SJSA1 (cell line): ENCODE measurements around the gene HCN1. TPM values are rescaled to one million over a fixed set of nuclear protein-coding genes. Genes with fewer than 3 reads are reported as not detected.
"Not testable (repeated sequence)": the region's sequence is repeated elsewhere in the genome, so short reads cannot be mapped to it uniquely, and the experiment has no call there.

Experiments
- DNase-seq, 2 experiments: peaks; one replicate each; pipeline ENCODE4 v3.0.0-alpha.2; 2015 to 2020; ENCODE audit warnings: low spot score in 2 of 2, low read depth in 1 of 2
- H3K27ac ChIP-seq: fragments of 250-450 bp; sonication (Bioruptor Pico); 2 replicates; pipeline ENCODE4 v1.5.1; 2020; ENCODE audit warnings: mild to moderate bottlenecking, moderate library complexity
- H3K27me3 ChIP-seq: fragments of 250-450 bp; sonication (Bioruptor Pico); replicated peaks from 2 replicates; pipeline ENCODE4 v1.5.1; 2020; ENCODE audit warnings: mild to moderate bottlenecking, moderate library complexity
- H3K36me3 ChIP-seq: fragments of 250-450 bp; sonication (Bioruptor Pico); 2 replicates; pipeline ENCODE4 v1.5.1; 2020; ENCODE audit warnings: mild to moderate bottlenecking
- H3K4me1 ChIP-seq: fragments of 250-450 bp; sonication (Bioruptor Pico); replicated peaks from 2 replicates; pipeline ENCODE4 v1.6.1; 2021; ENCODE audit warnings: mild to moderate bottlenecking
- H3K4me3 ChIP-seq: fragments of 250-450 bp; sonication (Bioruptor Pico); 2 replicates; pipeline ENCODE4 v1.5.1; 2020; ENCODE audit warnings: mild to moderate bottlenecking
- H3K9me3 ChIP-seq: fragments of 250-450 bp; sonication (Bioruptor Pico); replicated peaks from 2 replicates; pipeline ENCODE4 v1.5.1; 2020; ENCODE audit warnings: mild to moderate bottlenecking
- total RNA-seq: library from RNA; depleted of rRNA; stranded (reverse); fragments of >200 nt; shearing (Covaris generic); gene quantifications from 2 replicates; pipeline ENCODE4 v1.2.3, GENCODE V29; 2014

HCN1 gene
- total RNA-seq, 1 experiment from 2014 or later, result not detected

DNA sequence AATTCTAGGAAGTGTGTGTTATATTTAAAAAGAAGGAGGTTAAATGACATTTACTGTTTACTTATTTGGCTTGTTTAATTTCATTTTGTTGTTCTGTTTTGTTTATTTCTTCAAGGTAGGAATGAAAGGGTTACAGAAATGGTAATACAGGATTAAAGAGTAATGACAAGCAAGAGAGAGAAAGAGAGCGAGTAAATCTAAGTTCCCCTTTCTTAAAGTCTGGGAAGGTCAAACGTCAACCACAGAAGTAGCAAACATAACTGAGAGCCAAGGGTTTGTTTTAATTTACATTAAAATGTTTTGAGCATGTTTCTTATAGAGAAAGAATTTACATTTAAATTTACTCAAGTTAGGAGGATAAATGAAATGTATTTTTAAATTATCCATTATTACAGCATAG lies 18.7 kb downstream of the HCN1 start:
- Histone ChIP-seq H3K9me3 (no peaks in the 10 kb centered on the region), H3K4me3 (no peak overlapping the region), H3K36me3 (no peaks in the 10 kb centered on the region), H3K27me3 (no peaks in the 10 kb centered on the region), H3K27ac (no peak overlapping the region), H3K4me1 (no peaks in the 10 kb centered on the region)
- no peak for DNase-seq

DNA sequence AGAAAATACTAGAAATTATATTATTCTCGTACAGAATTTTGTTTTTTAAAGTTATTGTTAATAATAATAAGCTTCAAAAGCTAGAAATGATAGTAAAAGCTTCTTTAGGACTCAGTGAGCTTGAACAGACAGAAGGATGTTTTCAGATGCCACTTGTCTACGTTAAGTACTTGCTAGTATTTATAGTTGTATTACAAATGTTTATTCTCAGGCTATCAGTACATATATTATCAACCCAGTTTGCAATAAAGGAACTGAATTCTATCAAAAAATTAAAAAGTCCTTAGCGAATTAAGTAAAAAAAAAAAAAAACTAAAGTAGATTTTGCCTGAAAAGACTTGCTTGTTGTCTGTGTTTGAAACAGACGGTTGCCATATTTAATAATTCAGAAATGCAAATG lies 23.9 kb downstream of the HCN1 start:
- Histone ChIP-seq H3K9me3 (no peaks in the 10 kb centered on the region), H3K4me1 (no peaks in the 10 kb centered on the region), H3K4me3 (no peak overlapping the region), H3K36me3 (no peaks in the 10 kb centered on the region), H3K27me3 (no peaks in the 10 kb centered on the region), H3K27ac (no peak overlapping the region)
- DNase-seq, result no peak

GRCh38 chr5:45648744-45649143 lies 47.4 kb downstream of the HCN1 start:
- no peak for DNase-seq
- H3K27ac ChIP-seq, result no peak overlapping the region
- no peaks in the 10 kb centered on the region for H3K9me3 ChIP-seq
- no peak overlapping the region for H3K4me3 ChIP-seq
- no peaks in the 10 kb centered on the region for H3K36me3 ChIP-seq
- H3K4me1 ChIP-seq, result no peaks in the 10 kb centered on the region
- no peaks in the 10 kb centered on the region for H3K27me3 ChIP-seq

- no peaks in the 10 kb centered on the region for H3K9me3 ChIP-seq
- no peak for DNase-seq
- no peak overlapping the region for H3K4me3 ChIP-seq
- no peaks in the 10 kb centered on the region for H3K4me1 ChIP-seq
- H3K27ac ChIP-seq, result no peak overlapping the region
- H3K36me3 ChIP-seq, result no peaks in the 10 kb centered on the region
- no peaks in the 10 kb centered on the region for H3K27me3 ChIP-seq
Measured at GRCh38 chr5:45643056-45643455, 53.1 kb downstream of the HCN1 start.

- Histone ChIP-seq H3K4me3 (no peak overlapping the region), H3K36me3 (no peaks in the 10 kb centered on the region), H3K27ac (no peak overlapping the region), H3K9me3 (no peaks in the 10 kb centered on the region), H3K27me3 (no peaks in the 10 kb centered on the region), H3K4me1 (no peaks in the 10 kb centered on the region)
- DNase-seq, result no peak
Measured at GRCh38 chr5:45642370-45642769, 53.8 kb downstream of the HCN1 start.

DNA sequence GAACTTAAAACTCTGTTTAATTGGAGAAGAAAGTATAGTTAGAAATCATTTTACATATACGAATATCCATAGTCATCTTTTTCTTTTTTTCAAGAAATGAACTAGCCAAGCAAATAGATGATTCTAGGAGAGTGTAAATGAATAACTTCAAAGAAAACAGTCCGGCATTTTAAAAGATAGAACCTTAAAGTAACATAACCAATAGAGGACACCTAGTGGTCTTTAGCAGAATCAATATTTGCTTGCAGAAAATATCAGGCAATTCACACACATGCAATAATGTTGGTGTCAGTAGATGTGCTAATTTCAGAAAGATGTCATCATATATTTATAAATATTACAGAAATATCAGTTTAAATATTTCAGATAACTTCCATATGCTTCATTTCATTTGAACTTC lies 57.1 kb downstream of the HCN1 start:
- H3K4me3 ChIP-seq, result no peak overlapping the region
- H3K36me3 ChIP-seq, result no peaks in the 10 kb centered on the region
- no peaks in the 10 kb centered on the region for H3K9me3 ChIP-seq
- no peak for DNase-seq
- no peaks in the 10 kb centered on the region for H3K4me1 ChIP-seq
- H3K27me3 ChIP-seq, result no peaks in the 10 kb centered on the region
- no peak overlapping the region for H3K27ac ChIP-seq

DNA sequence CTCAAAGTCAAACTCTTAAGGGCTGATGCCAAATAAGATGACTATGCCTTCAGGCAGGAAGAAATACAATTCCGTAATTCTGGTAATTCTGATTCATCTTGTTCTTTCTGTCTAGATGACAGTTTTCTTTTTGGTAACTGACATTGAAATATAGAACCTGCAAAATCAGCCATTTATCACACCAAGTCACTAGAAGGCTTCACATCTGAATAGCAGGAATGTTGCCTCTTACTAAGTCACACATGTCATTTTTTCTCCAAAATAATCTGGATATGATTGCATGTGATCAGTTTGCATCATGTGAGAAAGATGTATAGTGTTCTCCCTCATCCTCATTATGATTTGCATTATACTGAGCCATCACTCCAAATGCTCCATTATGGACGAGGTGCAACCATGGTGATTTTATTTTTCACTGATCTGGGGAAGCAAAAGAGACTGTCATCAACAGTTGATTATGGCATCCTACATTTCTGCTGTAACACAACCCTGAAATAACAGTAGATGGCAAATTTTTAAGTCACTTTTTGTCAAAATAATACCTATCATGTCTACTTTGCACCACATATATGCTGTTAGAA lies 69.0 kb downstream of the HCN1 start:
- H3K27me3 ChIP-seq, result no peaks in the 10 kb centered on the region
- no peaks in the 10 kb centered on the region for H3K9me3 ChIP-seq
- DNase-seq, result no peak
- no peak overlapping the region for H3K27ac ChIP-seq
- no peak overlapping the region for H3K4me3 ChIP-seq
- H3K4me1 ChIP-seq, result no peaks in the 10 kb centered on the region
- H3K36me3 ChIP-seq, result no peaks in the 10 kb centered on the region

DNA sequence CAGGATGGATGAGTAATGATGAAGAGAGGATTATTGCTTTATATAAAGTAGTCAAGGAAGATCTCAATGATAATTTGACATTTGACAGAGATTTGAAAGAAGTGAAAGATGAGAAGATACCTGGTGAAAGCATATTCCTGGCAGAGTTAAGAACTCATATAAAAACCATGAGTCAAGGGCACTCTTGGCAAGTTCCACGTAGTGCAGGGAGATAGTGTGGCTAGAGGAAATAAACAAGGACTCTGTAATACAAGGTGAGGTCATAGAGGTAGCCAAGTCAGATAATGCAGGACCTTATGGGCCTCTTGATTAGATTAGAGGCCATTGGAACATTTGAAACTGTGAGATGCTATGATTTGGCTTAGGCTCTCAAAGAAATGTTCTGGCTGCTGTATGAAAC lies 72.3 kb downstream of the HCN1 start:
- no peak for DNase-seq
- H3K4me1 ChIP-seq, result no peaks in the 10 kb centered on the region
- H3K27ac ChIP-seq, result no peak overlapping the region
- H3K36me3 ChIP-seq, result no peaks in the 10 kb centered on the region
- no peaks in the 10 kb centered on the region for H3K27me3 ChIP-seq
- no peak overlapping the region for H3K4me3 ChIP-seq
- H3K9me3 ChIP-seq, result no peaks in the 10 kb centered on the region; the same call in 1 of the 2 replicates

GRCh38 chr5:45622365-45622764 lies 73.8 kb downstream of the HCN1 start:
- Histone ChIP-seq H3K27ac (no peak overlapping the region), H3K4me3 (no peak overlapping the region), H3K27me3 (no peaks in the 10 kb centered on the region), H3K4me1 (no peaks in the 10 kb centered on the region), H3K36me3 (no peaks in the 10 kb centered on the region), H3K9me3 (no peaks in the 10 kb centered on the region; the same call in 1 of the 2 replicates)
- no peak for DNase-seq

DNA sequence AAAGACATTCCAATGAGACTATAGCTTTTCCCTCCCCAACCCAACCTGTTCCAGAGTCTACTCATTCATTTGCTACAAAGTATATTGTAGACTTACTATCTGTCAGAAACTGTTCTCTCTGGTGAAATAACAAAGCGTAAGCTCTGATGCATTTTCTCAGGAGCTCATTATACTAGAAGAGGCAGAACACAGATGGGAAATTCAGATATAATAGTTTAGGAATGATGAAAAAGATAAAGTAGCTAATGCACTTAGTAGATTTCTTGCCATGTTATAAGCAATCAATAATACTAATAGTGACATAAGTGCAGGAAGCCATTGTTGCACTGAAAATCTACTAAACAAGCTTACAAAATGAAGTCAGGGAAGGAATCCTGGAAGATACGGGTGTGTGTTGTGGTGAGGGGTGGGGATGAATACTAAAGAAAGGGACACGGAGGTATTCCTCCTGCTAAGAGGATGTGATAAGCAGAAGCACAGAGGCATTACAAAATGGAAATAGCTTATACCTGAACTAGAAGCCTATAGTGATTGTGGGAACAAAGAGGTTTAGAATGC lies 78.2 kb downstream of the HCN1 start:
- no peaks in the 10 kb centered on the region for H3K36me3 ChIP-seq
- no peak for DNase-seq
- no peaks in the 10 kb centered on the region for H3K27me3 ChIP-seq
- H3K4me1 ChIP-seq, result no peaks in the 10 kb centered on the region
- H3K9me3 ChIP-seq, result no peaks in the 10 kb centered on the region; the same call in 1 of the 2 replicates
- no peak overlapping the region for H3K4me3 ChIP-seq
- no peak overlapping the region for H3K27ac ChIP-seq

DNA sequence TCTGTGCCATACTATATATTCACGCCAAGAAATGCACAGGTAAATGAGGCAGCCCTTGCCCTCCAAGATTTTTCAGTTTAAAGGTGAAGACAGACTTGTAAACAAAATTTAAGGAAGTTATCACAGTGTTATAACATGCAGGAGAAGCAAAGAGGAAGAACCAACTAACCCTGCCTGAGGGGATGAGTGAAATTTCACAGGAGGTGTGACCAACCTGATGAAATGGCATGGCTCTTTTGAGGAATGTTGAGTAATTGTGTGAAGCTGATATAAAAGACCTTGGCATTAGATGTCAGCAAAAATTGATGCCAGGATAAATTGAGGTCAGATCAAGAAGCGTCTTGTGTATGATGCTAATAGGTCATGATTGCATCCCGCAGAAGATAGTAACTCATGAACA lies 86.5 kb downstream of the HCN1 start:
- H3K27me3 ChIP-seq, result no peaks in the 10 kb centered on the region
- H3K27ac ChIP-seq, result no peak overlapping the region
- H3K4me3 ChIP-seq, result no peak overlapping the region
- no peak for DNase-seq
- H3K36me3 ChIP-seq, result no peaks in the 10 kb centered on the region
- no peaks in the 10 kb centered on the region for H3K4me1 ChIP-seq
- H3K9me3 ChIP-seq, result no peaks in the 10 kb centered on the region

- H3K27ac ChIP-seq, result no peak overlapping the region
- H3K4me1 ChIP-seq, result no peaks in the 10 kb centered on the region
- no peaks in the 10 kb centered on the region for H3K36me3 ChIP-seq
- no peaks in the 10 kb centered on the region for H3K9me3 ChIP-seq
- no peaks in the 10 kb centered on the region for H3K27me3 ChIP-seq
- DNase-seq, result no peak
- no peak overlapping the region for H3K4me3 ChIP-seq
Measured at GRCh38 chr5:45604092-45604491, 92.1 kb downstream of the HCN1 start.

DNA sequence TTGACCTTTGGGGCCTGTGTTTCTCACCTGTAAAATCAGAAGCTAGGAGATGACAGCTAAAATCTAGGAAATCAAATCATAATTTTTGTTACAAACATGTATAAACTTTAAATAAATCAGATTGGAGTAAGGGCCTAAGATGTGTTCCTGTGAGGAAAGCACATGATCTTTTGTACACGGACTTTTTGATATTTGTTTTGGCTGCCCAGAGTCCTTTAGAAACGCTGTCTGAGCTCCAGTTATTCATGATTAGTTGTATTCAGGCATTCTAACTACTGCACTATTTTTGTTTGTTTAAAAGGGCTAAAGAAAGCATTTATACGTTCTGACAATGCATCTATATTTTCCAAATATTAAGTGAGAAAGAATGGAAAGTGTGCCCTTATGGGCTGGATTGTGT lies 94.8 kb downstream of the HCN1 start:
- 0 out of 2 replicates have a peak, but pooled peaks cover 3% of the 10 kb centered on the region for H3K9me3 ChIP-seq
- no peak overlapping the region for H3K4me3 ChIP-seq
- no peaks in the 10 kb centered on the region for H3K27me3 ChIP-seq
- no peak overlapping the region for H3K27ac ChIP-seq
- no peaks in the 10 kb centered on the region for H3K4me1 ChIP-seq
- DNase-seq, result no peak
- no peaks in the 10 kb centered on the region for H3K36me3 ChIP-seq

DNA sequence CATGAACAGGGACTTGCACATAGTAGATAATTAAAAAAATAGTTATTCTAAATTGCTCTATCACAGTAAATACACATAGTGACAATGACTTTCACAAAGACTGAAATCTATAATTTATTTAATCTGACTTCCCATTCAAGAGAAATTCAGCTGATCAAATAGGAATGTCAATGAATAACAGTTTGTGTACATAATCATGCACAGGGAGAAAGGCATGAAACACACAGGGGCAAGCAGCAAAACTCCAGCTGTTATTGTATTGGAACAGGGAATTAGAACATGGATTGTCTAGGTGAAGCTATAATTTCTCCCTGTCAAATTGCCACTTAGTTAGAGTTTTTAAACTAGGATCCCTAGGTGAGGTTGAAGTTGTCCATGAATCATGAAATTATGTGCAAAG lies 99.9 kb downstream of the HCN1 start:
- Histone ChIP-seq H3K4me1 (no peaks in the 10 kb centered on the region), H3K27ac (no peak overlapping the region), H3K9me3 (peaks cover 6% of the 10 kb centered on the region; the same call in 1 of the 2 replicates), H3K36me3 (no peaks in the 10 kb centered on the region), H3K4me3 (no peak overlapping the region), H3K27me3 (no peaks in the 10 kb centered on the region)
- no peak for DNase-seq

- H3K36me3 ChIP-seq, H3K4me1 ChIP-seq, H3K9me3 ChIP-seq, H3K4me3 ChIP-seq, H3K27me3 ChIP-seq, DNase-seq, H3K27ac ChIP-seq: not testable (repeated sequence)
Measured at GRCh38 chr5:45586001-45586400, 110.2 kb downstream of the HCN1 start.
